Gastrocnemius medialis (tissue), 4 donors: ENCODE results near the gene GNB3.

Source experiments
- POLR2A ChIP-seq, 2 donors: fragments of 450-650 bp; IDR thresholded peaks; one replicate each; pipeline ENCODE4 v1.6.1; 2017; ENCODE audit warnings: antibody characterized with exemption in 2 of 2, mild to moderate bottlenecking in 2 of 2, moderate library complexity in 2 of 2
- TF ChIP-seq, protein P1 (sequence below), 5 experiments: fragments of 450-650 bp in 3 of 5; fragments of 200-600 bp in 2 of 5; sonication (generic) in 2 of 5; IDR thresholded peaks in 4 of 5; conservative IDR thresholded peaks in 1 of 5; 1 replicate in 4 of 5; 2 replicates in 1 of 5; pipeline ENCODE4 v1.5.1; 2016 to 2019; ENCODE audit warnings: antibody characterized with exemption in 5 of 5, mild to moderate bottlenecking in 3 of 5, moderate library complexity in 3 of 5

- no peak for TF ChIP-seq POLR2A (IDR thresholded peaks at IDR 0.05)
- TF ChIP-seq, protein P1, sequence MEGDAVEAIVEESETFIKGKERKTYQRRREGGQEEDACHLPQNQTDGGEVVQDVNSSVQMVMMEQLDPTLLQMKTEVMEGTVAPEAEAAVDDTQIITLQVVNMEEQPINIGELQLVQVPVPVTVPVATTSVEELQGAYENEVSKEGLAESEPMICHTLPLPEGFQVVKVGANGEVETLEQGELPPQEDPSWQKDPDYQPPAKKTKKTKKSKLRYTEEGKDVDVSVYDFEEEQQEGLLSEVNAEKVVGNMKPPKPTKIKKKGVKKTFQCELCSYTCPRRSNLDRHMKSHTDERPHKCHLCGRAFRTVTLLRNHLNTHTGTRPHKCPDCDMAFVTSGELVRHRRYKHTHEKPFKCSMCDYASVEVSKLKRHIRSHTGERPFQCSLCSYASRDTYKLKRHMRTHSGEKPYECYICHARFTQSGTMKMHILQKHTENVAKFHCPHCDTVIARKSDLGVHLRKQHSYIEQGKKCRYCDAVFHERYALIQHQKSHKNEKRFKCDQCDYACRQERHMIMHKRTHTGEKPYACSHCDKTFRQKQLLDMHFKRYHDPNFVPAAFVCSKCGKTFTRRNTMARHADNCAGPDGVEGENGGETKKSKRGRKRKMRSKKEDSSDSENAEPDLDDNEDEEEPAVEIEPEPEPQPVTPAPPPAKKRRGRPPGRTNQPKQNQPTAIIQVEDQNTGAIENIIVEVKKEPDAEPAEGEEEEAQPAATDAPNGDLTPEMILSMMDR (IDR thresholded peaks at IDR 0.05 in 4 of 5, conservative IDR thresholded peaks at IDR 0.05 in 1 of 5), result no peak
Measured at GRCh38 chr12:6809056-6809455, 31.7 kb upstream of the GNB3 start.
